Measurements from ENCODE around the gene WFIKKN1.

DNA sequence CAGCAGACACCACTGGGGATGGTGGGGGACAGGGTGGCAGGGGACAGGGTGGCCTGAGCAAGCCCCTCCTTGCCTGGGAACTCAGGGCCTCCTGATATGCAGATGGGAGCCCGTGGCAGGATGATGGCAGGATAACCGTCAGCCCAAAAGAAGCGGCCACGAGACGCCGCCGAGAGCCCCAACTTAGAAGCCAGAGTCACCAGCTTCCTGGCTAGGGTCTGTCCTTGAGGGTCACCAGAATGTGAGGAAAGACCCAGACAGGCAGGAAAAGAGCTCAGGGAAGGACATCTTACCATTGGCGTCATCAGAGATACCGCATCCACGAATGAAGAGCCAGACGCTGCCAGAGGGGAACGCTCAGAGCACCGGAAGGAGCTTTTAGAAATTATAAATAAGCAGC is 21.5 kb upstream of the WFIKKN1 start:
- no peak for TF ChIP-seq RARG (CRISPR knock-in tag; IDR thresholded peaks at IDR 0.05; ENCODE audit: low read depth)
- TF ChIP-seq, protein P1, sequence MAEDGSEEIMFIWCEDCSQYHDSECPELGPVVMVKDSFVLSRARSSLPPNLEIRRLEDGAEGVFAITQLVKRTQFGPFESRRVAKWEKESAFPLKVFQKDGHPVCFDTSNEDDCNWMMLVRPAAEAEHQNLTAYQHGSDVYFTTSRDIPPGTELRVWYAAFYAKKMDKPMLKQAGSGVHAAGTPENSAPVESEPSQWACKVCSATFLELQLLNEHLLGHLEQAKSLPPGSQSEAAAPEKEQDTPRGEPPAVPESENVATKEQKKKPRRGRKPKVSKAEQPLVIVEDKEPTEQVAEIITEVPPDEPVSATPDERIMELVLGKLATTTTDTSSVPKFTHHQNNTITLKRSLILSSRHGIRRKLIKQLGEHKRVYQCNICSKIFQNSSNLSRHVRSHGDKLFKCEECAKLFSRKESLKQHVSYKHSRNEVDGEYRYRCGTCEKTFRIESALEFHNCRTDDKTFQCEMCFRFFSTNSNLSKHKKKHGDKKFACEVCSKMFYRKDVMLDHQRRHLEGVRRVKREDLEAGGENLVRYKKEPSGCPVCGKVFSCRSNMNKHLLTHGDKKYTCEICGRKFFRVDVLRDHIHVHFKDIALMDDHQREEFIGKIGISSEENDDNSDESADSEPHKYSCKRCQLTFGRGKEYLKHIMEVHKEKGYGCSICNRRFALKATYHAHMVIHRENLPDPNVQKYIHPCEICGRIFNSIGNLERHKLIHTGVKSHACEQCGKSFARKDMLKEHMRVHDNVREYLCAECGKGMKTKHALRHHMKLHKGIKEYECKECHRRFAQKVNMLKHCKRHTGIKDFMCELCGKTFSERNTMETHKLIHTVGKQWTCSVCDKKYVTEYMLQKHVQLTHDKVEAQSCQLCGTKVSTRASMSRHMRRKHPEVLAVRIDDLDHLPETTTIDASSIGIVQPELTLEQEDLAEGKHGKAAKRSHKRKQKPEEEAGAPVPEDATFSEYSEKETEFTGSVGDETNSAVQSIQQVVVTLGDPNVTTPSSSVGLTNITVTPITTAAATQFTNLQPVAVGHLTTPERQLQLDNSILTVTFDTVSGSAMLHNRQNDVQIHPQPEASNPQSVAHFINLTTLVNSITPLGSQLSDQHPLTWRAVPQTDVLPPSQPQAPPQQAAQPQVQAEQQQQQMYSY (CRISPR knock-in tag; IDR thresholded peaks at IDR 0.05), result no peak
- TF ChIP-seq, protein P2, sequence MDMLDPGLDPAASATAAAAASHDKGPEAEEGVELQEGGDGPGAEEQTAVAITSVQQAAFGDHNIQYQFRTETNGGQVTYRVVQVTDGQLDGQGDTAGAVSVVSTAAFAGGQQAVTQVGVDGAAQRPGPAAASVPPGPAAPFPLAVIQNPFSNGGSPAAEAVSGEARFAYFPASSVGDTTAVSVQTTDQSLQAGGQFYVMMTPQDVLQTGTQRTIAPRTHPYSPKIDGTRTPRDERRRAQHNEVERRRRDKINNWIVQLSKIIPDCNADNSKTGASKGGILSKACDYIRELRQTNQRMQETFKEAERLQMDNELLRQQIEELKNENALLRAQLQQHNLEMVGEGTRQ (IDR thresholded peaks at IDR 0.05; ENCODE audit: low read depth, low read length), result no peak
- TF ChIP-seq, protein P2 (CRISPR knock-in tag; IDR thresholded peaks at IDR 0.05; ENCODE audit: borderline replicate concordance), result no peak
